ENCODE measurements around the gene RBM6. TPM values are rescaled to one million over a fixed set of nuclear protein-coding genes. Genes with fewer than 3 reads are reported as not detected.

RBM6 gene
- total RNA-seq, 4 donors from 2014 or later, result 113 to 148 (median 129) TPM

DNA sequence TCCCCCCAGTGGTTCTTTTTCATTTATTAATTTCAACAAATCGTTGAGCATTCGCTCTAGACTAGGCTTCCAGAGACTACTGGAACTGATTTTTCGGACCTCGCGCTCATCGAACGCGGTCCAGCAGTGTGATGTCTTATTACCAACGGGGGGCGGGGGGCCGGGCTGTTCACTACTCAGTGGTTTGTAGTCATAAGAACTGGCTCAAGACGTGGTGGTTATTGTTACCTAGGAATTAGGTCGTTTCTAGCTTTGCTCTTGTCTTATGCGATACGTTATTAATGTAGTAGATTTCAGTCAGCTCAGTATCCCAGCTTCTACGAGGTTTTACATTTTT lies 149.6 kb downstream of the RBM6 start:
- intact Hi-C loops (cut with DNase I), result no loop called here
- Histone ChIP-seq H3K9me3 (no peaks in the 10 kb centered on the region), H3K4me1 (peaks cover 14 to 17% of the 10 kb centered on the region in 2 donors), H3K36me3 (peaks cover 33 to 42% of the 10 kb centered on the region in 2 donors), H3K27me3 (no peaks in the 10 kb centered on the region), H3K4me3 (replicated peaks in 1 of 3) (peak overlapping the region; percentile 56 to 84 (median 74)), H3K27ac (peak overlapping the region in 2 of 3 donors; percentile 95)
- WGBS, 2 donors, result 1% methylated on average over 16 of the region's 16 CpGs
- TF ChIP-seq, protein P1, sequence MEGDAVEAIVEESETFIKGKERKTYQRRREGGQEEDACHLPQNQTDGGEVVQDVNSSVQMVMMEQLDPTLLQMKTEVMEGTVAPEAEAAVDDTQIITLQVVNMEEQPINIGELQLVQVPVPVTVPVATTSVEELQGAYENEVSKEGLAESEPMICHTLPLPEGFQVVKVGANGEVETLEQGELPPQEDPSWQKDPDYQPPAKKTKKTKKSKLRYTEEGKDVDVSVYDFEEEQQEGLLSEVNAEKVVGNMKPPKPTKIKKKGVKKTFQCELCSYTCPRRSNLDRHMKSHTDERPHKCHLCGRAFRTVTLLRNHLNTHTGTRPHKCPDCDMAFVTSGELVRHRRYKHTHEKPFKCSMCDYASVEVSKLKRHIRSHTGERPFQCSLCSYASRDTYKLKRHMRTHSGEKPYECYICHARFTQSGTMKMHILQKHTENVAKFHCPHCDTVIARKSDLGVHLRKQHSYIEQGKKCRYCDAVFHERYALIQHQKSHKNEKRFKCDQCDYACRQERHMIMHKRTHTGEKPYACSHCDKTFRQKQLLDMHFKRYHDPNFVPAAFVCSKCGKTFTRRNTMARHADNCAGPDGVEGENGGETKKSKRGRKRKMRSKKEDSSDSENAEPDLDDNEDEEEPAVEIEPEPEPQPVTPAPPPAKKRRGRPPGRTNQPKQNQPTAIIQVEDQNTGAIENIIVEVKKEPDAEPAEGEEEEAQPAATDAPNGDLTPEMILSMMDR (IDR thresholded peaks at IDR 0.05), result no peak
- no peak for TF ChIP-seq POLR2A (IDR thresholded peaks at IDR 0.05)
- peak; percentile 47 to 53 for DNase-seq

DNA sequence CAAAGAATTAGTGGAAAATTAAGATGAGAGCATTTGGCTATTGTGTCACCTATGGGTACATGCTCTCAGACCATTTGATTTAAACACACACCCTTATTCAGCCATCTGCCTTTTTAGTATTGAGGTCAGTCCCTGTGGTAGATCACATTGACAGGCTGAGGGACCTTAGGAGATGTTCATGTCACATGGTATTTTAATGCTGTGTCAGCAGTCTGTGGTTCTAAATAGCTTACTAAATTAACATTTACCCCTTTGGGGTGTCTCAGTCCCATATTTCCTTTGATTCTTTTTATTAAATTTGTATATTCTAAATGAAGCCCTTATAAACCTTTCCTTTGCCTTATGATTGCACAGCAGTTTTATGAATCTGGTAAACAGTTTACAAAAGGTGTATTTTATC lies 151.0 kb downstream of the RBM6 start:
- TF ChIP-seq, protein P1 (IDR thresholded peaks at IDR 0.05), result no peak
- TF ChIP-seq POLR2A (IDR thresholded peaks at IDR 0.05), result no peak
- Histone ChIP-seq H3K27me3 (no peaks in the 10 kb centered on the region), H3K4me1 (peaks cover 14 to 17% of the 10 kb centered on the region in 2 donors), H3K9me3 (no peaks in the 10 kb centered on the region), H3K36me3 (peaks cover 47 to 56% of the 10 kb centered on the region in 2 donors), H3K4me3 (replicated peaks in 1 of 3) (no peak overlapping the region), H3K27ac (peak overlapping the region in 1 of 3 donors; percentile 61)
- intact Hi-C loops (cut with DNase I), result no loop called here
- DNase-seq, result no peak

DNA sequence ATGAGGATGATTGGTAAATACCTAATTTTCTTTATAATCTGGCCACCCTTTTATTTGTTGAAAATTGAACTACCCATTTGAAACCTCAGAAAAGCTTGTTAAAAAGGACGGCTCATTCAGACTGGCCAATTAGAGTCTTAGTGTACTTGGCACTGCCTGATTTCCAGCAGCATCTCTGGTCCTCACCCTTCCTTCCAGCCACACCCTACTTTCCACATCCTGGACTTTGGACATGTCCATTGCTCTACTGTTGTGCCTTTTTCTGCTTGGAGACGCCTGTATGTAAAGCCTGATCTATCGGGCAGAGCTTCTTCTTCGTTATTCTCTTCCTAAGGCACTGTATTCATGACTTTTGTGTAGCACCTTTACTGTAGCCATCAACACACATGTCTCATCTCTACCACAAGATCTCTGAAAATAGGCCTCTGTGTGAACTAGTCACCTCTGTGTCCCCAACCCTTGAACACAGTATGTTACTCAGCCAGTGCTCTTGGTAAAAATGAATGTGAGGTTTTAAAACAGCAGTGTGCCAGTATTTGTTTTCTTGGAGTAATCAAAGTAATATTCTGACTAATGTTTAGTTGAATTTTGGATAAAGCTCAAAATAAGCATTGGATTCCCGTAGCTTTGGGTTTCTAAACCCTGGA lies 155.5 kb downstream of the RBM6 start:
- H3K36me3 ChIP-seq, result peaks cover 85 to 98% of the 10 kb centered on the region in 2 donors
- intact Hi-C loops (cut with DNase I), result no loop called here

DNA sequence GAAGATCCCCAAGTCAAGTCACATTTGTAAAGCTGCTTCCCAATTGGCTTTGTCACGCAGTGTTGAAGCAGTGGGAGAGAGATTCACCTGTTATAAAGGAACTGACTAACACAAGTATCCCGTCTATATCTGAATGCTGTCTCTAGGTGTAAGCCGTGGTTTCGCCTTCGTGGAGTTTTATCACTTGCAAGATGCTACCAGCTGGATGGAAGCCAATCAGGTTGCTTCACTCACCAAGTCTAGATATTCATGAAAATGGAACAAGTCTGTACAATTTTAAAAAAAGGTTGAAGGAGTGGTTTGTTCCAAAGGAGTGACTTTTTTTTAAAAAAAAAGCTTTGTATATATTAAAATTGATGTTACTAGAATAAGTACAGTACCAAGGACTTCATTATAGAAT lies 160.4 kb downstream of the RBM6 start:
- no peaks in the 10 kb centered on the region for H3K9me3 ChIP-seq
- DNase-seq, result no peak
- H3K4me3 ChIP-seq (replicated peaks in 1 of 3), result no peak overlapping the region
- H3K36me3 ChIP-seq, result peaks cover 92 to 98% of the 10 kb centered on the region in 2 donors
- TF ChIP-seq POLR2A (IDR thresholded peaks at IDR 0.05), result no peak
- TF ChIP-seq, protein P1 (IDR thresholded peaks at IDR 0.05), result no peak
- no peaks in the 10 kb centered on the region for H3K27me3 ChIP-seq
- no peak overlapping the region for H3K27ac ChIP-seq
- 96 to 98% methylated on average over 5 of the region's 5 CpGs for WGBS, 2 donors
- intact Hi-C loops (cut with DNase I), result no loop called here
- no peaks in the 10 kb centered on the region for H3K4me1 ChIP-seq

More for the DNA sequence above, 155.5 kb downstream of the RBM6 start:
- 90 to 92% methylated on average over 5 of the region's 5 CpGs for WGBS, 2 donors
- Histone ChIP-seq H3K27ac (no peak overlapping the region), H3K4me3 (replicated peaks in 1 of 3) (no peak overlapping the region), H3K27me3 (no peaks in the 10 kb centered on the region), H3K4me1 (peaks cover 7 to 8% of the 10 kb centered on the region in 2 donors), H3K9me3 (no peaks in the 10 kb centered on the region)
- DNase-seq, result no peak
- TF ChIP-seq POLR2A (IDR thresholded peaks at IDR 0.05), result no peak
- TF ChIP-seq, protein P1 (IDR thresholded peaks at IDR 0.05), result no peak

DNA sequence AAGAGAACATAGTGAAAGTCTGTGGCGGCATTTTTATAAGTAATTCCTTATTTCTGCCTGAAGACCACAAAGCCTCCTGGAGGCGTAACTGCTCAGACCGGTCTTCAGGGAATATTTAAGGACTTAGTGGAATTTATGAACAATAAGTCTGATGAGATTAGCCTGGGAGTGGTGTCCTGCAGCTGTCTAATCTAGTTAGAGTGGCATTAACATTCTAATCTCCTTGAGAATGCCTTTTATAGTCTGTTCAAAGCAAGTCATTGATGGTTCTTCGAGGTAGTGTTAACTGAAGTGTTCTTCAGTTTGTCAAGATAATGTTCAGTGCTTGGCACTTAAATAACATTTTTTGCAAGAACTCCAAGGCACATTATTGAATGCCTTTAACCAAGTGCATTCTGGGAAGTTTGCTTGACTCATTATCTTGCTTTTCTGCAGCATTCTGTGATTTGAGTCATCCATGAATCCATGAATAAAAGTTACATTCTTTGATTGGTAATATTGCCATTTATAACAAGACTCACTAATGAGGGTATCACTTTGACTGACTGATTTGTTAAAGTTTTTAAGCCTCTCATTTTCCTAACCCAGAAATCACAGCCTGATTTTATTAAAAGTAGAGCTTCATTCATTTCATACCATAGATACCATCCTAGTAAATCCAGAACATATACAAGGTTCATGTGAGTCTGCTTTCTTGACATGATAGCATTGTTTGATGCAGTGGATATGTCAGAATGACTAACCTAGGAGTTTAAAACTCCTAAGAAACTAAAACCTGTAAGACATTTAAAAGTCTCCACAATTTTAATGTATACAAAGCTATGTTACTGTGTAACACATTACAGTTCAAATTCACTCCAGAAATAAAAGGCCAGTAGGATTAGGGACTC lies 161.3 kb downstream of the RBM6 start:
- intact Hi-C loops (cut with DNase I), result no loop called here
- no peak overlapping the region for H3K27ac ChIP-seq
- TF ChIP-seq, protein P1 (IDR thresholded peaks at IDR 0.05), result no peak
- no peak for TF ChIP-seq POLR2A (IDR thresholded peaks at IDR 0.05)
- no peak overlapping the region for H3K4me3 ChIP-seq (replicated peaks in 1 of 3)
- H3K4me1 ChIP-seq, result no peaks in the 10 kb centered on the region
- H3K27me3 ChIP-seq, result no peaks in the 10 kb centered on the region
- no peaks in the 10 kb centered on the region for H3K9me3 ChIP-seq
- DNase-seq, result no peak
- H3K36me3 ChIP-seq, result peaks cover 91 to 96% of the 10 kb centered on the region in 2 donors
- WGBS, 2 donors, result 77% methylated on average over 4 of the region's 4 CpGs

Measured in thyroid gland (tissue), 4 donors.